Measurements from ENCODE around the gene ARL1.

Gene ARL1

GRCh38 chr12:101379149-101379548 lies 28.4 kb downstream of the ARL1 start:
- Histone ChIP-seq H3K36me3 (peaks cover 25% of the 10 kb centered on the region), H3K4me1 (ENCODE audit: control insufficient read depth in 1 of 2, insufficient read depth in 1 of 2, low read depth in 1 of 2, low read length in 1 of 2) (no peaks in the 10 kb centered on the region), H3K27ac (no peak overlapping the region), H3K9me3 (no peaks in the 10 kb centered on the region), H3K27me3 (no peaks in the 10 kb centered on the region), H3K4me3 (ENCODE audit: low read depth in 1 of 2, low read length in 1 of 2) (no peak overlapping the region)
- TF ChIP-seq, protein P1, sequence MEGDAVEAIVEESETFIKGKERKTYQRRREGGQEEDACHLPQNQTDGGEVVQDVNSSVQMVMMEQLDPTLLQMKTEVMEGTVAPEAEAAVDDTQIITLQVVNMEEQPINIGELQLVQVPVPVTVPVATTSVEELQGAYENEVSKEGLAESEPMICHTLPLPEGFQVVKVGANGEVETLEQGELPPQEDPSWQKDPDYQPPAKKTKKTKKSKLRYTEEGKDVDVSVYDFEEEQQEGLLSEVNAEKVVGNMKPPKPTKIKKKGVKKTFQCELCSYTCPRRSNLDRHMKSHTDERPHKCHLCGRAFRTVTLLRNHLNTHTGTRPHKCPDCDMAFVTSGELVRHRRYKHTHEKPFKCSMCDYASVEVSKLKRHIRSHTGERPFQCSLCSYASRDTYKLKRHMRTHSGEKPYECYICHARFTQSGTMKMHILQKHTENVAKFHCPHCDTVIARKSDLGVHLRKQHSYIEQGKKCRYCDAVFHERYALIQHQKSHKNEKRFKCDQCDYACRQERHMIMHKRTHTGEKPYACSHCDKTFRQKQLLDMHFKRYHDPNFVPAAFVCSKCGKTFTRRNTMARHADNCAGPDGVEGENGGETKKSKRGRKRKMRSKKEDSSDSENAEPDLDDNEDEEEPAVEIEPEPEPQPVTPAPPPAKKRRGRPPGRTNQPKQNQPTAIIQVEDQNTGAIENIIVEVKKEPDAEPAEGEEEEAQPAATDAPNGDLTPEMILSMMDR (IDR thresholded peaks at IDR 0.05), result no peak

DNA sequence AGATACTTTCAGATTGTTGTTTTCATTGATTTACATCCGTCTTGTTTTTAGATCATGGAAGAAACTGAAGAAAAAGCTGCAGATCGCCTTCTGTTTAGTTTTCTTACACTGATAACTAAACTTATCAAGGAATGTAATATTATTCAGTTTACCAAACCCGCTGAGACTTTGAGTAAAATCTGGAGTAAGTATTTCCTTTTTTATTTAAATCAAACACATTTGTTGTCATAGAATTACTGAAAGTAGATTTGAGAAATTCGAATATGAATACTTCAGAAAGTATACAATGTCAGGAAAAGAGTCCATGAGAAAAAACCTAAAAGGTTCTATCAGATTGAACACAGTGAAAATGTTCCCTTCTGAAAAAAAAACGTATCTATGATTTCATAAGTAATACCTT lies 32.0 kb downstream of the ARL1 start:
- Histone ChIP-seq H3K27me3 (no peaks in the 10 kb centered on the region), H3K4me3 (ENCODE audit: low read depth in 1 of 2, low read length in 1 of 2) (no peak overlapping the region), H3K36me3 (peaks cover 24% of the 10 kb centered on the region), H3K27ac (no peak overlapping the region), H3K4me1 (ENCODE audit: control insufficient read depth in 1 of 2, insufficient read depth in 1 of 2, low read depth in 1 of 2, low read length in 1 of 2) (no peaks in the 10 kb centered on the region), H3K9me3 (no peaks in the 10 kb centered on the region)
- TF ChIP-seq, protein P1 (IDR thresholded peaks at IDR 0.05), result no peak

GRCh38 chr12:101372431-101372830 lies 35.1 kb downstream of the ARL1 start:
- TF ChIP-seq, protein P1 (IDR thresholded peaks at IDR 0.05), result no peak
- H3K4me1 ChIP-seq (ENCODE audit: control insufficient read depth in 1 of 2, insufficient read depth in 1 of 2, low read depth in 1 of 2, low read length in 1 of 2), result no peaks in the 10 kb centered on the region
- H3K27ac ChIP-seq, result no peak overlapping the region
- H3K4me3 ChIP-seq (ENCODE audit: low read depth in 1 of 2, low read length in 1 of 2), result no peak overlapping the region
- H3K36me3 ChIP-seq, result peaks cover 30% of the 10 kb centered on the region
- no peaks in the 10 kb centered on the region for H3K27me3 ChIP-seq
- no peaks in the 10 kb centered on the region for H3K9me3 ChIP-seq

GRCh38 chr12:101368016-101368415 lies 39.6 kb downstream of the ARL1 start:
- H3K4me3 ChIP-seq (ENCODE audit: low read depth in 1 of 2, low read length in 1 of 2), result no peak overlapping the region
- H3K36me3 ChIP-seq, result peaks cover 23% of the 10 kb centered on the region
- no peaks in the 10 kb centered on the region for H3K27me3 ChIP-seq
- no peaks in the 10 kb centered on the region for H3K9me3 ChIP-seq
- TF ChIP-seq, protein P1 (IDR thresholded peaks at IDR 0.05), result no peak
- H3K27ac ChIP-seq, result no peak overlapping the region
- no peaks in the 10 kb centered on the region for H3K4me1 ChIP-seq (ENCODE audit: control insufficient read depth in 1 of 2, insufficient read depth in 1 of 2, low read depth in 1 of 2, low read length in 1 of 2)

- H3K27me3 ChIP-seq, result no peaks in the 10 kb centered on the region
- no peak overlapping the region for H3K4me3 ChIP-seq (ENCODE audit: low read depth in 1 of 2, low read length in 1 of 2)
- no peak overlapping the region for H3K27ac ChIP-seq
- peaks cover 0 to 4% of the 10 kb centered on the region in 2 experiments for H3K4me1 ChIP-seq (ENCODE audit: control insufficient read depth in 1 of 2, insufficient read depth in 1 of 2, low read depth in 1 of 2, low read length in 1 of 2)
- H3K9me3 ChIP-seq, result no peaks in the 10 kb centered on the region
- peaks cover 6% of the 10 kb centered on the region for H3K36me3 ChIP-seq
- TF ChIP-seq, protein P1 (IDR thresholded peaks at IDR 0.05), result no peak
Observed at GRCh38 chr12:101361455-101361854, 46.1 kb downstream of the ARL1 start.

- Histone ChIP-seq H3K27ac (no peak overlapping the region), H3K36me3 (no peaks in the 10 kb centered on the region)
- TF ChIP-seq, protein P1 (IDR thresholded peaks at IDR 0.05), result no peak
Observed at GRCh38 chr12:101356794-101357193, 50.8 kb downstream of the ARL1 start.

More at GRCh38 chr12:101356794-101357193, 50.8 kb downstream of the ARL1 start:
- no peaks in the 10 kb centered on the region for H3K27me3 ChIP-seq
- peaks cover 0 to 4% of the 10 kb centered on the region in 2 experiments for H3K4me1 ChIP-seq (ENCODE audit: control insufficient read depth in 1 of 2, insufficient read depth in 1 of 2, low read depth in 1 of 2, low read length in 1 of 2)
- H3K4me3 ChIP-seq (ENCODE audit: low read depth in 1 of 2, low read length in 1 of 2), result no peak overlapping the region
- no peaks in the 10 kb centered on the region for H3K9me3 ChIP-seq

Measured in neutrophil (primary cell).